ENCODE measurements around the gene ADAMTS4.
A peak's percentile ranks its signal among the peaks of the same experiment; 100 is the strongest.

ADAMTS4 gene

GRCh38 chr1:161175771-161176453, 22.9 kb downstream of the ADAMTS4 start:
- H3K4me2 ChIP-seq (ENCODE audit: low read length), result peak overlapping the region; percentile 93
- no peak overlapping the region for H3K27ac ChIP-seq (ENCODE audit: low read length)
- H3K79me2 ChIP-seq (ENCODE audit: low read length), result peaks cover 15% of the 10 kb centered on the region
- no peaks in the 10 kb centered on the region for H4K20me1 ChIP-seq (ENCODE audit: insufficient read depth, low read length)
- no peaks in the 10 kb centered on the region for H3K9me3 ChIP-seq (ENCODE audit: insufficient read depth, low read length)
- TF ChIP-seq, protein P1, sequence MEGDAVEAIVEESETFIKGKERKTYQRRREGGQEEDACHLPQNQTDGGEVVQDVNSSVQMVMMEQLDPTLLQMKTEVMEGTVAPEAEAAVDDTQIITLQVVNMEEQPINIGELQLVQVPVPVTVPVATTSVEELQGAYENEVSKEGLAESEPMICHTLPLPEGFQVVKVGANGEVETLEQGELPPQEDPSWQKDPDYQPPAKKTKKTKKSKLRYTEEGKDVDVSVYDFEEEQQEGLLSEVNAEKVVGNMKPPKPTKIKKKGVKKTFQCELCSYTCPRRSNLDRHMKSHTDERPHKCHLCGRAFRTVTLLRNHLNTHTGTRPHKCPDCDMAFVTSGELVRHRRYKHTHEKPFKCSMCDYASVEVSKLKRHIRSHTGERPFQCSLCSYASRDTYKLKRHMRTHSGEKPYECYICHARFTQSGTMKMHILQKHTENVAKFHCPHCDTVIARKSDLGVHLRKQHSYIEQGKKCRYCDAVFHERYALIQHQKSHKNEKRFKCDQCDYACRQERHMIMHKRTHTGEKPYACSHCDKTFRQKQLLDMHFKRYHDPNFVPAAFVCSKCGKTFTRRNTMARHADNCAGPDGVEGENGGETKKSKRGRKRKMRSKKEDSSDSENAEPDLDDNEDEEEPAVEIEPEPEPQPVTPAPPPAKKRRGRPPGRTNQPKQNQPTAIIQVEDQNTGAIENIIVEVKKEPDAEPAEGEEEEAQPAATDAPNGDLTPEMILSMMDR (IDR thresholded peaks at IDR 0.05; ENCODE audit: low read depth, low read length), result no peak
- TF ChIP-seq EZH2phosphoT487 (IDR thresholded peaks at IDR 0.05; ENCODE audit: low read depth), result no peak
- H3K4me3 ChIP-seq (ENCODE audit: low read length), result peak overlapping the region; percentile 86
- no peaks in the 10 kb centered on the region for H3K27me3 ChIP-seq (ENCODE audit: low read depth, low read length)
- H3K4me1 ChIP-seq (ENCODE audit: low read length), result peaks cover 24% of the 10 kb centered on the region
- H3K36me3 ChIP-seq (replicated peaks; ENCODE audit: low read depth, low read length), result peaks cover 45% of the 10 kb centered on the region
- peak overlapping the region; percentile 76 for H3K9ac ChIP-seq (ENCODE audit: low read length)
- no peak overlapping the region for H2AFZ ChIP-seq (ENCODE audit: low read depth, low read length)

DNA sequence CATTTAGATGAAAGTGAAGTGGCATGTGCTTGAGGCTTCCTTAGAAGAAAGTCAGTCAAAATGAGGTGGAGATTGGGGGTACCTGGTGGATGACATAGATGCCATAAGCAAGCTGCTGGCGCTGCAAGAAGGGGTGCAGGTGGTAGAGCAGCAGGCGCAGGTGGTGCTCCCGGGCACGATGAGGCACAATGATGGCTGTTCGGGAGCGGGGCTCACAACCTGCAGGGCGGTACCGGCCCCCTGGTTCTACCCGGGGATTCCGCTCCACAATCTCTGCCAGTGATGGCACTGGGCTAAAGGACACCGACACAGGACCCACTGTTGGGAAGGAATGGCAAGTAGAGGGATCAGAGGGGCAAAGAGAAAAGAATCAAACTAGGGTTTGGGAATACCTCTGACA, 23.9 kb downstream of the ADAMTS4 start:
- H3K79me2 ChIP-seq (ENCODE audit: low read length), result peaks cover 15% of the 10 kb centered on the region
- no peak for TF ChIP-seq EZH2phosphoT487 (IDR thresholded peaks at IDR 0.05; ENCODE audit: low read depth)
- TF ChIP-seq, protein P1 (IDR thresholded peaks at IDR 0.05; ENCODE audit: low read depth, low read length), result no peak
- no peak overlapping the region for H3K4me2 ChIP-seq (ENCODE audit: low read length)
- H3K27me3 ChIP-seq (ENCODE audit: low read depth, low read length), result no peaks in the 10 kb centered on the region
- no peak overlapping the region for H3K9ac ChIP-seq (ENCODE audit: low read length)
- no peak overlapping the region for H3K27ac ChIP-seq (ENCODE audit: low read length)
- peaks cover 52% of the 10 kb centered on the region for H3K36me3 ChIP-seq (replicated peaks; ENCODE audit: low read depth, low read length)
- peaks cover 21% of the 10 kb centered on the region for H3K4me1 ChIP-seq (ENCODE audit: low read length)
- no peak overlapping the region for H3K4me3 ChIP-seq (ENCODE audit: low read length)
- H2AFZ ChIP-seq (ENCODE audit: low read depth, low read length), result no peak overlapping the region
- no peaks in the 10 kb centered on the region for H4K20me1 ChIP-seq (ENCODE audit: insufficient read depth, low read length)
- H3K9me3 ChIP-seq (ENCODE audit: insufficient read depth, low read length), result no peaks in the 10 kb centered on the region

GRCh38 chr1:161173711-161174110, 25.1 kb downstream of the ADAMTS4 start:
- Histone ChIP-seq H3K4me1 (ENCODE audit: low read length) (peaks cover 21% of the 10 kb centered on the region), H3K9me3 (ENCODE audit: insufficient read depth, low read length) (no peaks in the 10 kb centered on the region), H3K9ac (ENCODE audit: low read length) (no peak overlapping the region), H3K4me3 (ENCODE audit: low read length) (no peak overlapping the region), H4K20me1 (ENCODE audit: insufficient read depth, low read length) (no peaks in the 10 kb centered on the region), H3K36me3 (replicated peaks; ENCODE audit: low read depth, low read length) (peaks cover 55% of the 10 kb centered on the region), H2AFZ (ENCODE audit: low read depth, low read length) (no peak overlapping the region), H3K79me2 (ENCODE audit: low read length) (peaks cover 15% of the 10 kb centered on the region), H3K4me2 (ENCODE audit: low read length) (no peak overlapping the region), H3K27ac (ENCODE audit: low read length) (no peak overlapping the region), H3K27me3 (ENCODE audit: low read depth, low read length) (no peaks in the 10 kb centered on the region)
- TF ChIP-seq, protein P1 (IDR thresholded peaks at IDR 0.05; ENCODE audit: low read depth, low read length), result no peak
- TF ChIP-seq EZH2phosphoT487 (IDR thresholded peaks at IDR 0.05; ENCODE audit: low read depth), result no peak

- H3K9ac ChIP-seq (ENCODE audit: low read length), result no peak overlapping the region
- peaks cover 15% of the 10 kb centered on the region for H3K79me2 ChIP-seq (ENCODE audit: low read length)
- H3K4me3 ChIP-seq (ENCODE audit: low read length), result no peak overlapping the region
- H3K27me3 ChIP-seq (ENCODE audit: low read depth, low read length), result no peaks in the 10 kb centered on the region
- no peak overlapping the region for H3K4me2 ChIP-seq (ENCODE audit: low read length)
- no peaks in the 10 kb centered on the region for H4K20me1 ChIP-seq (ENCODE audit: insufficient read depth, low read length)
- H2AFZ ChIP-seq (ENCODE audit: low read depth, low read length), result no peak overlapping the region
- H3K9me3 ChIP-seq (ENCODE audit: insufficient read depth, low read length), result no peaks in the 10 kb centered on the region
- no peak overlapping the region for H3K27ac ChIP-seq (ENCODE audit: low read length)
- TF ChIP-seq, protein P1 (IDR thresholded peaks at IDR 0.05; ENCODE audit: low read depth, low read length), result no peak
- TF ChIP-seq EZH2phosphoT487 (IDR thresholded peaks at IDR 0.05; ENCODE audit: low read depth), result no peak
- H3K36me3 ChIP-seq (replicated peaks; ENCODE audit: low read depth, low read length), result peaks cover 55% of the 10 kb centered on the region
- peaks cover 13% of the 10 kb centered on the region for H3K4me1 ChIP-seq (ENCODE audit: low read length)
Measured at GRCh38 chr1:161172776-161173376, 26.0 kb downstream of the ADAMTS4 start.

All from OCI-LY3 (cell line).